ENCODE measurements around the gene ISCU.

Gene ISCU

DNA sequence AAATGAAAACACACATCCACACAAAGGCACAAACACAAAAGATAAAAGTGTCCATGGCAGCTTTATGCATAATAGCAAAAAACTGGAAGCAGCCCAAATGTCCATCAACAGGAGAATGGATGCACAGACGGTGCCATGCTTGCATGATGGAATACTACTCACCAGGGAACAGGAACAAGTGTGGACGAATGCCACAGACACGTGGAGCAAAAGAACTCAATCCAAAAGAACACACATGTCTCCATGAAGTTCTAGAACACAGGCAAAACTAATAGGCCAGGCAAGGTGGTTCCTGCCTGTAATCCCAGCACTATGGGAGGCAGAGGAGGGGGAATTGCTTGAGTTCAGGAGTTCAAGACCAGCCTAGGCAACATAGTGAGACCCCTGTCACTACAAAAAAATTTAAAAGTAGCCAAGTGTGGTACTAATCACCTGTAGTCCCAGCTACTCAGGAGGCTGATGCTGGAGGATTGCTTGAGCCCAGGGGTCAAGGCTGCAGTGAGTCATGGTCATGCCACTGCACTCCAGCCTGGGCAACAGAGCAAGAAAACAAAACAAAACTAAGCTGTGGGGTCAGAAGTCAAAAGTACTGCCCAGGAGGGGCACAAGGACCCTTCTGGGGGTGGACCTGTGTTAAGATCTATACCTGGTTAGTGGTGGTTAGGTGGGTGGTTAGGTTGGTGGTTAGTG lies 42.7 kb downstream of the ISCU start:
- Mint-ChIP-seq H3K27me3 (peaks cover 3% of the 10 kb centered on the region), H3K4me1 (peaks cover 11% of the 10 kb centered on the region), H3K4me3 (no peak overlapping the region), H3K36me3 (no peaks in the 10 kb centered on the region), H3K27ac (peak overlapping the region; percentile 68), H3K9me3 (no peaks in the 10 kb centered on the region)
- ATAC-seq (ENCODE audit: low read depth) = no peak
- no peak for DNase-seq (ENCODE audit: low spot score in 2 of 2)

DNA sequence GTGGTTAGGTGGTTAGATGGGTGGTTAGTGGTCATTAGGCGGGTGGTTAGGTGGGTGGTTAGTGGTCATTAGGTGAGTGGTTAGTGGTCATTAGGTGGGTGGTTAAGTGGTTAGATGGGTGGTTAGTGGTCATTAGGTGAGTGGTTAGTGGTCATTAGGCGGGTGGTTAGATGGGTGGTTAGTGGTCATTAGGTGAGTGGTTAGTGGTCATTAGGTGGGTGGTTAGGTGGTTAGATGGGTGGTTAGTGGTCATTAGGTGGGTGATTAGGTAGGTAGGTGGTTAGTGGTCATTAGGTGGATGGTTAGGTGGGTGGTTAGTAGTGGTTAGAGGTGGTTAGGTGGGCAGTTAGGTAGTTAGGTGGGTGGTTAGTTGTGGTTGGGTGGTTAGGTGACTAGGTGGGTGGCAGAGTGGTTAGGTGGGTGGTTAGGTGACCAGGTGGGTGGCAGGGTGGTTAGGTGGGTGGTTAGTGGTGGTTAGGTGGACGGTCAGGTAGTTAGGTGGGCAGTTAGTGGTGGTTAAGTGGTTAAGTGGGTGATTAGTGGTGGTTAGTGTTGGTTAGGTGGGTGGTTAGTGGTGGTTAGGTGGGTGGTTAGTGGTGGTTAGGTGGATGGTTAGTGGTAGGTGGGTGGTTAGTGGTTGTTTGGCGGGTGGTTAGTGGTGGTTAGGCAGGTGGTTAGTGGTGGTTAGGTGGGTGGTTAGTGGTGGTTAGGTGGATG lies 43.5 kb downstream of the ISCU start:
- Mint-ChIP-seq H3K9me3 (no peaks in the 10 kb centered on the region), H3K4me3 (no peak overlapping the region), H3K4me1 (peaks cover 11% of the 10 kb centered on the region), H3K36me3 (no peaks in the 10 kb centered on the region), H3K27ac (peak overlapping the region; percentile 68), H3K27me3 (peaks cover 3% of the 10 kb centered on the region)
- ATAC-seq (ENCODE audit: low read depth) (no peak), DNase-seq (ENCODE audit: low spot score in 2 of 2) (no peak)

DNA sequence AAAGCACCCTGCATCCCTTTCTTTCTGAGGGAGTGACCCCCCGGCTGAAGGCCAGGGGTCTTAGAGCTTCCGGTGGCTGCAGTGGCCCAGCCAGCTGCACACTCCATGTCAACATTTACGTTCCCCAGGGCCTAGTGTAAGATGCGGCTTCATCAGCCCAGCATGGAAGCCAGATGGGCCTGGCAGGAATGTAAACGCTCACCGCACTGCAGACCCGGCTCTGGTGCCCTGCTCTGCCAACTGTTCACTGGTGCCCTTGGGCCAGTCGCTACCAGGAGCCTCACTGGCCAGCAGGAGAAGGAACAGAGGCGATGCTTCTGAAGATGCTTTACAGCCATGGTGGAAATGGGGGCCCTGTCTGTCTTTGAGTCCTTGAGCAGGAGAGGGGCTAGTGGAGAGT lies 44.1 kb downstream of the ISCU start:
- ATAC-seq (ENCODE audit: low read depth) (no peak), DNase-seq (ENCODE audit: low spot score in 2 of 2) (no peak)
- Mint-ChIP-seq H3K9me3 (no peaks in the 10 kb centered on the region), H3K4me1 (peaks cover 12% of the 10 kb centered on the region), H3K4me3 (no peak overlapping the region), H3K27me3 (peaks cover 3% of the 10 kb centered on the region), H3K27ac (no peak overlapping the region), H3K36me3 (no peaks in the 10 kb centered on the region)

DNA sequence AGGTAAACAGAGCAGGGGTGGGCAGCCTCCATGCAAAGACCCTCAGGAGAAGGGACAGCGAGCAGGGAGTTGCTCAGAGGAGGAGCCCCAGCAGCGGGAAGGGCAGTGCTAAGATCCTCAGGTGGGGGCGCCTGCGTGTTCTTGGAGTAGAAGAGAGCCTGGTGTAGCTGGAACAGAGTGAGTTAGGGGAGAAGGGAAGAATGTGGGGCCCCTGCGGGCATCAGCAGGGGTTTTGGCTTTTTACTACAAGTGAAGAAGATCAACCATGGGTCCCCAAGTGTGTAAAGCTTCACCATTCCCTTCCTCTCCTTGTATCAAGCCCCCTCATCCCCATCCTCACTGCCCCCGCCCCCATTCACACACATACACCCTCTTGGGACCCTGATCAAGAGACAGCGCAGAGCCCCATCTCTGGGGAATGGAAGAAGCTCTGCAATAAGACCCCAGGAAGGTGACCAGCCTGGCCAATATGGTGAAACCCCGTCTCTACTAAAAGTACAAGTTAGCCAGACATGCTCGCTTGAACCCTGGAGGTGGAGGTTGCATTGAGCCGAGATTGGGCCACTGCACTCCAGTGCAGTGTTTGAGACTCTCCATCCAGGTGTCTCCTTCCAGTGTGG lies 45.7 kb downstream of the ISCU start:
- Mint-ChIP-seq H3K9me3 (no peaks in the 10 kb centered on the region), H3K4me1 (peaks cover 22% of the 10 kb centered on the region), H3K27ac (no peak overlapping the region), H3K4me3 (no peak overlapping the region), H3K27me3 (peaks cover 3% of the 10 kb centered on the region), H3K36me3 (no peaks in the 10 kb centered on the region)
- DNase-seq (ENCODE audit: low spot score in 2 of 2) (no peak), ATAC-seq (ENCODE audit: low read depth) (no peak)

DNA sequence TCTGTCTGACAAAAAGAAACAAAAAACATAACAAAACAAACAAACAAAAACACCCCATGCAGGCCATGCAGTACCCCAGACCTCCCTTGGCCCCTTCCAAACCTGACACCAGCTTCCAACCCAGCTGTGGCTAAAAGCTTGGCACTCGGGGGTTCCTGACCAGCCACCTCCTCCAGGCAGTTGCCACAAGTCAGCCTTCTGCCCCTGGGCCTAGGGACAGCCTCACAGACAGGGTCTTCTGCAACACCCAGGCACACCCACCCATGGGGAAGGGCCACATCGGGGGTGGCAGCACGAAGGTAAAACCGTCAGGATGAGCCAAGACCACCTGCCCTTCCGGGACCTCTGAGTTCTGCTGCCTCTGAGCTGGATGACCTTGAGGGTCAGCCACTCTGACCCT lies 46.2 kb downstream of the ISCU start:
- ATAC-seq (ENCODE audit: low read depth) (no peak), DNase-seq (ENCODE audit: low spot score in 2 of 2) (no peak)
- Mint-ChIP-seq H3K36me3 (no peaks in the 10 kb centered on the region), H3K4me3 (no peak overlapping the region), H3K27ac (no peak overlapping the region), H3K4me1 (peaks cover 27% of the 10 kb centered on the region), H3K9me3 (no peaks in the 10 kb centered on the region), H3K27me3 (peaks cover 3% of the 10 kb centered on the region)

DNA sequence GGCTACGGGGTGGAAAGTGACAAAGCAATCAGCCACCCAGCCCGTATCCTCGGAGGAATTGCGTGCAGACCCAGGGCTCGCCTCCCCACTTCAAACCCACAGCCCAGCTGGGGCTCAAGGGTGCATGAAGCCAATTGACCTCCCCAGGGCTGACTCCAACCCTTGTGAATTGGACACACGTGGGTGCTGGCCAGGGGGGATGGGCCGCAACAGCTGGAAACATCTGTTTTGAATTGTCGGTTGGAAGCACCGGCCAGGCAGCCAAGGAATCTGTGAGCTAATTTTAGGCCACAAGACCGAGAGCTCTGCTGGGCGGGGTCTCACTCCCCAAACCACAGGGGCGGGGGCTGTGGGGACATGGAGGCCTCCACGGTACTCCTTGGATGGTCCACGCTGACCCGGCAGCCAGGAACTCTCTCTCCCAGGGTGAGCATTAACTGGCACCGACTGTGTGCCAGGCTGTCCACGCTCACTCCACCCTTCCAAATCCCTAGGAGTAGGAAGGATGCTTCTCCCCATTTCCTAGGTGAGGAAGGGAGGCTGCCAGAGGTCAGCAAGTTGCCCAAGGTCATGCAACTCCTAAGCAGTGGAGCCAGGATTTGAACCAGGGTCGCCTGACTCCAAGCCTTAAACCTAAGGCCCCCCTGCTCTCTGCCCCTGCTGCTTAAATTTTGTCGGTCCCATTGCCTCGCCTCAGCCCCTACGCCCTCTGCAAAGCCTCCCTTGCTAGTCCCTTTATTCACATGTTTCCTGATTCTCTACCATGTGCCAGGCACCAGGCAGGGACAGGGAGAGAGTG lies 47.3 kb downstream of the ISCU start:
- DNase-seq (ENCODE audit: low spot score in 2 of 2) = no peak
- ATAC-seq (ENCODE audit: low read depth) = no peak
- Mint-ChIP-seq H3K27ac (no peak overlapping the region), H3K36me3 (no peaks in the 10 kb centered on the region), H3K9me3 (no peaks in the 10 kb centered on the region), H3K4me1 (peaks cover 30% of the 10 kb centered on the region), H3K4me3 (no peak overlapping the region), H3K27me3 (peaks cover 2% of the 10 kb centered on the region)

DNA sequence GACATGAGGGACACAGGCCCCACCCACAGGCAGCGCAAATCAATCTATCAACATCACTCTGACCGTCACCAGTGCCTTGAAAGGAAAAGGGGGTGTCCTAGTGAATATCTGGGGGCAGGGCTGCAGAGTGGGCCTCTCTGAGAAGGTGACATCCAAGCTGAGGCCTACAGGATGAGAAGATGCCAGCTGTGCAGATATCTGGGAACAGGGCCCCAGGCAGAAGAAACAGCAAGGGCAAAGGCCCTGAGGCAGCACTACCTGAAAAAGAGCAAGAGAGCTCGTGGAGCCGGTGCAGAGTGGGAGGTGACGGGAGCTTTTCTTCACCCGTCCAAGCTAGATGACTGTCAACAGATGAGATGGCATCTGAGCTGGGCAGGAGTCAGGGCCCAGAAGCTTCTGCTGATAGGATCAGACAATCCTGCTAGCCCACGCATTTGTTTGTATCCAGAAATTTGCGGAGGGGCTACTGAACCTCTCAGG lies 48.0 kb downstream of the ISCU start:
- Mint-ChIP-seq H3K4me3 (no peak overlapping the region), H3K4me1 (peaks cover 28% of the 10 kb centered on the region), H3K27ac (no peak overlapping the region), H3K27me3 (peaks cover 2% of the 10 kb centered on the region), H3K9me3 (no peaks in the 10 kb centered on the region), H3K36me3 (no peaks in the 10 kb centered on the region)
- DNase-seq (ENCODE audit: low spot score in 2 of 2) (no peak), ATAC-seq (ENCODE audit: low read depth) (no peak)

DNA sequence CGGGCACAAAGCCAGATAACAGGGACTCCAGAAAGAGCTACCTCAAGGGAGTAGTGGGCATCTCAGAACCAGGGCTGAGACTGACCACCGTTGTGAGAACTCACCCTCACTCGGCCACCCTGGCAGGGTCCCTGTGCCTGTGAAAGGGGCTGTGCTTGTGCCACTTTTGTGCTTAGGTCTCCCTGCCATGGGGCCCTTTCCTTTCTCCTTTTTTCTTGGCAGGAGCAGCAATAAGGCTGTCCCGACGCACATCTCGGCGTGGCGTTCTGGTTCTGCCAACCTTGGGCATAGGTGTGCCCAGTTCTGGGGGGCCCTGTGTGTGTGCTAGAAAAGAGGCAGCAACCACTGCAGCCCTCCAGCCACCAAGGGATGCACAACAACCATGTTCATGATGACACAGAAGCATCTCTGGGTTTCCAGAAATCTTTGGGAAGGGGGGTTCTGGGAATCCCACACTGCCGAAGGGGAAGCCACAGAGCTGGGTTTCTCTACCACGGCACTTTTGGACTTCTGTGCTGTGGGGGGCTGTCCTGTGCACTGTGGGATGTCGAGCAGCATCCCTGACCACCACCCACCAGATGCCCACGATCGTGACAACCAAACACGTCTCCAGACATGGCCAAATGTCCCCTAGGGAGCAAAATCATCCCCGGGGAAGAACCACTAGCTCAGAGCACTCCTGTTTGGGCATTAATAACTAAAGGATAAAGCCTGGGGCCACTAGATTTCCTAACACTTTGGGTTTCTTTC lies 48.6 kb downstream of the ISCU start:
- H3K9me3 Mint-ChIP-seq = no peaks in the 10 kb centered on the region
- no peak overlapping the region for H3K4me3 Mint-ChIP-seq
- DNase-seq (ENCODE audit: low spot score in 2 of 2) (no peak), ATAC-seq (ENCODE audit: low read depth) (no peak)
- no peak overlapping the region for H3K27ac Mint-ChIP-seq
- H3K4me1 Mint-ChIP-seq = peaks cover 22% of the 10 kb centered on the region
- H3K36me3 Mint-ChIP-seq = no peaks in the 10 kb centered on the region
- H3K27me3 Mint-ChIP-seq = peaks cover 2% of the 10 kb centered on the region

DNA sequence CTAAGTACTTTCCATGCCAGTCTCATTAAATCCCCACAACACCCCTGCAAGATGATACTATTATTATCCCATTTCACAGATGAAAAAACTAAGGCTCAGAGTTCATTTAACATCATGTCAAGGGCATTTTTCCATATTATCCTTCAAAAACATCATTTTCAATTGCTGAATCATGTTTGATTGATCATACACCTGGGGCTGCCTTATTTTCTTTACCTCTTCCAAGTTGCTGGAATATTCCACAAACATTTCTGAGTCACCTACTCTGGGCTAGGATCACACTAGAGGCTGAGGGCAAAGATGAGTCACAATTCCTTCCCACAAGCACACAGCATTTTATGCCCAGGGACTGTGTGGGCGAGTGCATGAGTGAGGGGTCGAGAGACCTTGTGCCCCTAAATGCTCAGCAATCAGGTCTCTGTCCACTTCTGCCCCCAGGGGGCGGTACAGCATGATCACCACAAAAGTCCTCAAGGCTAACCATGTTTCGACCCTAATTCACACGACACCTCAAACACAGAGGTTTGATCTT lies 49.6 kb downstream of the ISCU start:
- Mint-ChIP-seq H3K27me3 (peaks cover 2% of the 10 kb centered on the region), H3K9me3 (peaks cover 4% of the 10 kb centered on the region), H3K4me3 (no peak overlapping the region), H3K36me3 (peaks cover 5% of the 10 kb centered on the region), H3K4me1 (peaks cover 30% of the 10 kb centered on the region), H3K27ac (no peak overlapping the region)
- DNase-seq (ENCODE audit: low spot score in 2 of 2) (peak; percentile 47 to 52), ATAC-seq (ENCODE audit: low read depth) (peak; percentile 59)

DNA sequence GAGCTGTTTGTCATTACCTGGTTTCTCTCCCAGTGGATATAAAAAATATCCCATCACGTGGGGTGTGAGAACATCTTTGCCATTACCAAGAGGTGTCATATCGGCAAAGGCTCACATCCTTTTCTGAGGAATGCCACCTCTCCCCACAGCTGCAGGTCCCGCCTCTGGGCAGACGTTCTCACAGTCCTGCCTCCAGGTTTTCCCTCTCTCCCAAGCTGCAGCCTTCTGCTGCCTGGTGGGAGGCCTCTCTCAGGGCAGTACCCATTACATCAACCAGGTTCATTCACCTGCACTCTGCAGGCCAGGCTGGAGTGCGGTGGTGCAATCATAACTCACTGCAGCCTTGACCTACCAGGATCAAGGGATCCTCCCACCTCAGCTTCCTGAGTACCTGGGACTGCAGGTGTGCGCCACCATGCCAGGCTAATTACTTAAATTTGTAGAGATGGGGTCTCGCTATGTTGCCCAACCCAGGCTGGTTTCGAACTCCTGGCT lies 50.4 kb downstream of the ISCU start:
- Mint-ChIP-seq H3K27me3 (peaks cover 2% of the 10 kb centered on the region), H3K9me3 (peaks cover 4% of the 10 kb centered on the region), H3K4me3 (no peak overlapping the region), H3K4me1 (peaks cover 37% of the 10 kb centered on the region), H3K27ac (peak overlapping the region; percentile 60), H3K36me3 (peaks cover 5% of the 10 kb centered on the region)
- DNase-seq (ENCODE audit: low spot score in 2 of 2) (no peak), ATAC-seq (ENCODE audit: low read depth) (no peak)

DNA sequence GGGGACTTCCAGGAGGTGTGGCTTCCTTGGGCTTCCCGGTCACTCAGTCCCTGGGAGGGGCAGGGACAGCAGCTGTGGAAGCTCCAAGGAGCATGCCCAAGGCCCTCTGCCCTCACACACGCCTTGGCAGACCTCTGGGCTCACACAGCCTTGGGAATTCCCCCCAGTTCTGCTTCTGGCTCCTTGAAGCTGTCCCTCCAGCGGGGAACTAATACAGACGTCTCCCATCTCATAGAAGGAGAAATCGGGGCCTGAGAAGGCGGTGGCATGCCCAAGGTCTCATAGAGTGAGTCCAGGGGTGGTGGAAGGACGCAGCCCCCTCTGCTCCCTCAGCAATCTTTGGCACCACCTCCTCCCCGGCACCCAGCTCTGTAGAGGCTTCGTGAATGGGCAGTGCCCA lies 51.2 kb downstream of the ISCU start:
- ATAC-seq (ENCODE audit: low read depth) (no peak), DNase-seq (ENCODE audit: low spot score in 2 of 2) (no peak)
- peaks cover 2% of the 10 kb centered on the region for H3K27me3 Mint-ChIP-seq
- H3K27ac Mint-ChIP-seq = peak overlapping the region; percentile 96
- H3K4me3 Mint-ChIP-seq = no peak overlapping the region
- H3K4me1 Mint-ChIP-seq = peaks cover 41% of the 10 kb centered on the region
- H3K9me3 Mint-ChIP-seq = peaks cover 4% of the 10 kb centered on the region
- H3K36me3 Mint-ChIP-seq = peaks cover 5% of the 10 kb centered on the region

DNA sequence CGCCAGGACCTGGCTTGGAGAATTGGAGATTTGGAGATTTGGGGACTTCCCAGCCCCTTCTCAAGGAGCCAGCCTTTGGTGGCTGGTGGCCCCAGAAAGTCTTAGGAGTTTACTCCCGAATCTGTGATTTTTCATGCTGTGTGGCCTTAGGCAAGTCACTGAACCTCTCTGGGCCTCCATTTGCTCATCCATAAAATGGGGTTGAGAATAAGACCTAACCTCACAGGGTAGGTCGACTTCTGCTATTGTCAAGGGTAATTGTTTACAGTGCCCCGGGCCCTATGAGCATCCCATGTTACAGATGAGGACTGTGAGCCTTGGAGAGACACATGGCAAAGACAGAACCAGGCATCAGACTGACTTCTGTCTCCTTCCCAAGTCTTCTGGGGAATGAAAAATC lies 51.6 kb downstream of the ISCU start:
- DNase-seq (ENCODE audit: low spot score in 2 of 2) = no peak
- H3K36me3 Mint-ChIP-seq = peaks cover 5% of the 10 kb centered on the region
- peak overlapping the region; percentile 96 for H3K27ac Mint-ChIP-seq
- no peak overlapping the region for H3K4me3 Mint-ChIP-seq
- peaks cover 2% of the 10 kb centered on the region for H3K27me3 Mint-ChIP-seq
- H3K9me3 Mint-ChIP-seq = peaks cover 4% of the 10 kb centered on the region
- peaks cover 44% of the 10 kb centered on the region for H3K4me1 Mint-ChIP-seq
- ATAC-seq (ENCODE audit: low read depth) = no peak

DNA sequence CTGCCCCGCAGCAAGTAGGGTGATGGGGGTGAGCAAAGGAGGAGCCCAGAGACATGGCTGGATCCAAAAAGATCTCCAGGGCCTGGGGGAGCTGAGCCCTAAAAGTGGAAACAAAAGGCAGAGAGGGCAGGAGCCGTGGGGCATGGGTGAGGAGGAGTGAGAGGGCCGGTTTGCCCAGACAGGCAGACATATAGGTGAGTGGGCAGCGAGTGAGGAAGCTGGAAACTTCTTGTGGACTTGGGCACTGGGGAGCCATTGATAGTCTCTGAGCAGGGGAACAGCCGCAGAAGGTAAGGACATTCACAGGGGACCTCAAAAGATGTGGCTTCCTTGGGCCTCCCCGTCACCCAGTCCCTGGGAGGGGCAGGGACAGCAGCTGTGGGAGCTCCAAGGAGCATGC lies 52.2 kb downstream of the ISCU start:
- peaks cover 44% of the 10 kb centered on the region for H3K4me1 Mint-ChIP-seq
- peaks cover 2% of the 10 kb centered on the region for H3K27me3 Mint-ChIP-seq
- H3K27ac Mint-ChIP-seq = peak overlapping the region; percentile 96
- DNase-seq (ENCODE audit: low spot score in 2 of 2) = no peak
- H3K9me3 Mint-ChIP-seq = peaks cover 4% of the 10 kb centered on the region
- H3K36me3 Mint-ChIP-seq = peaks cover 5% of the 10 kb centered on the region
- ATAC-seq (ENCODE audit: low read depth) = no peak
- H3K4me3 Mint-ChIP-seq = no peak overlapping the region

Measured in memory B cell (primary cell).